Measurements from ENCODE around the gene CCDC179.

- no peak for TF ChIP-seq CTCF (CRISPR knock-in tag; IDR thresholded peaks at IDR 0.05)
- TF ChIP-seq ARNTL (CRISPR knock-in tag; IDR thresholded peaks at IDR 0.05): no peak
- TF ChIP-seq RNF2 (conservative IDR thresholded peaks at IDR 0.05; ENCODE audit: low read depth): no peak
- no peak for TF ChIP-seq ZNF446 (CRISPR knock-in tag; IDR thresholded peaks at IDR 0.05)
- TF ChIP-seq SUZ12 (IDR thresholded peaks at IDR 0.05; ENCODE audit: low read depth, low read length): no peak
- TF ChIP-seq JUND (CRISPR knock-in tag; IDR thresholded peaks at IDR 0.05): no peak
- TF ChIP-seq BHLHE40 (IDR thresholded peaks at IDR 0.05; ENCODE audit: low read length): no peak
- no peak for TF ChIP-seq CHD4 (IDR thresholded peaks at IDR 0.05; ENCODE audit: borderline replicate concordance, low read length)
- no peak for TF ChIP-seq SALL2 (CRISPR knock-in tag; IDR thresholded peaks at IDR 0.05)
- TF ChIP-seq ZNF609 (CRISPR knock-in tag; IDR thresholded peaks at IDR 0.05; ENCODE audit: borderline replicate concordance): no peak
- TF ChIP-seq HBP1 (CRISPR knock-in tag; IDR thresholded peaks at IDR 0.05; ENCODE audit: low read depth): no peak
- no peak for TF ChIP-seq MBNL3 (CRISPR knock-in tag; conservative IDR thresholded peaks at IDR 0.05)
- no peak for TF ChIP-seq TGIF2 (CRISPR knock-in tag; IDR thresholded peaks at IDR 0.05)
- TF ChIP-seq FOXP1 (IDR thresholded peaks at IDR 0.05): no peak
- TF ChIP-seq FOXP1 (CRISPR knock-in tag; IDR thresholded peaks at IDR 0.05): no peak
Observed at GRCh38 chr11:22809893-22810292, 50.4 kb downstream of the CCDC179 start.
